A172 (cell line): ENCODE measurements around the gene TUBGCP6. TPM values are rescaled to one million over a fixed set of nuclear protein-coding genes. Genes with fewer than 3 reads are reported as not detected.

Experiments used
- DNase-seq: peaks from one replicate; pipeline ENCODE4 v3.0.0-alpha.2; 2015; ENCODE audit warnings: low spot score
- total RNA-seq: library from RNA; depleted of rRNA; stranded (reverse); fragments of >200 nt; shearing (Covaris generic); gene quantifications from 2 replicates; pipeline ENCODE4 v1.2.3, GENCODE V29; 2014; rRNA removed

The TUBGCP6 gene
- 8.9 and 10.6 TPM in 2 replicates for total RNA-seq

- DNase-seq = peak; percentile 68
Measured at GRCh38 chr22:50244420-50245213, at the start of gene TUBGCP6. TSS of gene TUBGCP6 (minus strand) at chr22:50245023. CDS start at chr22:50244459, 564 bp downstream.

DNA sequence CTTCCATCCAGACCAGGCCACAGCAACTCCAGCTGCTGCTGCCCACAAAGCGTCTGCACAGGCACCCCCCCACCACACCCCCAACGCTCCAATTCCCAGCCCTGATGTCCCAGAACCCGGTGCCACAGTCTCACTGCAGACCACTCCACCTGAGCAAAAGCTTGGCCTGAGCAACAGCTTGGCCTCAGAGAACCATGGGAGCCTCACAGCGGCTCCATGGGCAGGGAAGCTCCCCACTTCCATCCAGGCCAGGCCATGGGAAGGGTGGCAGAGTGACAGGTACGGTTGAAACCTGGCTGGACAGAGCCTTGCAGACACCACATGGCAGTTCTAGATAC lies 49.5 kb upstream of the TUBGCP6 start:
- no peak for DNase-seq

GRCh38 chr22:50293441-50294318 lies 48.9 kb upstream of the TUBGCP6 start:
- no peak for DNase-seq

DNA sequence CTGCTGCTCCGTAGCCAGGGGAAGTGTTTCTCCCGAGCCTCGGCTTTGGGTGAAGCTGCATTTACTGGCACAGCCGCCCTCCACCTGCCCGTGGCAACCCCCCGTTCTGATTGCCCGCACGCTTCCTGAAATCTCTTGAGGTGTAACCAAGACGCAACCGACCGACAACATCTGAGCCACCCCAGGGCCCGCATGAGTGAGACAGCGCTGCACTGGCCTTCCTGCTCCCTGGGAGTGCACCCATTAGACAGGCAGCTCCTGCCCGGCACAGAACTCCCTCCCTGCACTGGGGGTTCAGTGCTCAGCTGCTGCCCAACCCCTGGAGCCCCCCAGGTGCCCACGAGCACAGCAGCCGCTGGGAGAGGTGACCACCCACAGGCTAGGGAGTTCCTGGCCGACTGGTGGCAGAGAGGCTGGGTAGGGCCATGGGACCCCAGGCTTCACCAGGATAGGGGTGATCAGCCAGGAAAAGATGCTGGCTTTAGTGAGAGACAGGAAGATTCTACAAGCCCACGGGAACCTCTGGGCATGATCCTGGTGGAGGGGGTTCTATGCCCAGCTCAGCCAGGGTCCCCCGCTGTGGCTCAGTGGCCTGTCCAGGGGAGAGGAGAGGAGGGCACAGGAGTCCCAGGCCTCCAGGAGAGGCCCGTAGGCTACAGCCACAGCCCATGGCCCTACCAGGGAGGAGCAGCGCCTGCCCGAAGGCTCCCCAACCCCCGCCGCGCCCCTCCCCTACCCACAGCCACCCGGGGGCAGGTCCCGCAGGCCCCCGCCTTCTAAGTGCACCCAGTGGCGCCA lies 48.0 kb upstream of the TUBGCP6 start:
- no peak for DNase-seq

GRCh38 chr22:50289942-50290630 lies 45.3 kb upstream of the TUBGCP6 start:
- DNase-seq = no peak

GRCh38 chr22:50289151-50289941 lies 44.5 kb upstream of the TUBGCP6 start:
- DNase-seq = no peak

GRCh38 chr22:50287731-50288130 lies 42.9 kb upstream of the TUBGCP6 start:
- DNase-seq = no peak

DNA sequence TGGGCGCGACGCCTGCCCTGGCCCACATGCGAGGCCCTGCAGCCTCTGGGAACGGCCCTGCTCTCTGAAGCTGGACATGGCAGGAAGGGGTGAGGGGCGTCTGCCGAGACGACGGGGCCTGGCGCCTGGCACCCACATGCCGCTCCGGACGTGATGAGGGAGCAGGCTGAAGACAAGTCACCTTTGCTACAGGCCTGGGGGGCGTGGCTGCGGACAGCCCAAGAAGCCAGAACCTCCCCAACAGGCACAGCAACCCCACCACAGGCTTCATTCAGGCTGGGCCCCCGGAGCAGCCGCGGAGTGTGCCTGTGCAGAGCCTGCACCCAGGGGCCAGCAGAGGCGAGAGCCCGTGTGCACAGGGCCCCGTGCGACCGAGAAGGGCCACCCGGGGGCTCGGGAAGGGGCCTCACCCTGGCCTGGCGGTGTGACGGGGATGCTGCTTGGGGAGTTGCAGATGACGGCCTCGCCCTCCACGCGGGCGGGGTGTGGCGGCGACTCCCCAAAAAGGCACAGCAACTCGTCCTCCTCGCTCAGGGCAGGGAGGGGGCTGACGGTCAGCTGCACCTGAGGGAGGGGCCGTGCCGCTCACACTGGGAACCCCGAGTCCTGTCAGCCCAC lies 42.0 kb upstream of the TUBGCP6 start:
- DNase-seq = no peak

GRCh38 chr22:50286275-50286674 lies 41.5 kb upstream of the TUBGCP6 start:
- DNase-seq = no peak

GRCh38 chr22:50285568-50286229 lies 40.9 kb upstream of the TUBGCP6 start:
- no peak for DNase-seq

DNA sequence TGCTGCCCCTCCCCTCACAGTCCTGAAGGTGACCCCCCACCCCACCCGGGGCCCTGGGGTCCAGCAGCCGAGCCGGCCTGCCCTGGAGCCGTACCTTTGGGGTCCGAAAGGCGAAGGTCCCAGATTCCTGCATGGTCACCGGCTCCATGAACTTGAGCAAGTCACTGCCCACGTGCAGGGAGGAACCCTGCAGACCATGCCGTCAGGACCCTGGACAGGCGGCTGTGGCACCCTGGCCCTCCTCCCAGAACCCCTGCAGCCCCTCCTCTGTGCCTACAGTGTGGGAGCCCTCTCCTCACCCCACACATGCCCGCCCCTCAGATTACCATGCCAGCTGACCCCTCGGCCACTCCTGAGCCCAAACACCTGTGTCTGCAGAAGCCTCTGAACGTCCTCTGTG lies 39.7 kb upstream of the TUBGCP6 start:
- DNase-seq = no peak

DNA sequence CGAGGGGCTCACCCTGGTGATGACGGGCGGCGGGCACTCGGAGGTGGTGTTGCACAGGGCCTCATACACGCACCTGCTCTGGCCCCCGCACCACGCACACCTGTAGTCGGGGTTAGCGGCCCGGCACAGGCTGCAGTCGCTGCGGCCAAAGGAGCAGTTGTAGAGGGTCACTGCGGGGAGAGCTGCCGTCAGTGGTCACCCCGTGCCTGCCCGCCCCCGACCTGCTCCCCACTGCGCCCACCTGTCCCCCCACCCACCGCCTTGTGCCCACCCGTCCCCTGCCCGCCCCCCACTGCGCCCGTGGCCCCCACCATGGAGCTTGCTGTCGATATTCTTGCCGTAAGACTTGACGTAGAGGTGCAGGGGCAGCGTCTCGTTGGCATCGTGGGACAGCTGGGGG lies 39.0 kb upstream of the TUBGCP6 start:
- no peak for DNase-seq

GRCh38 chr22:50282361-50283155 lies 37.7 kb upstream of the TUBGCP6 start:
- DNase-seq = peak; percentile 92

- DNase-seq = no peak
Measured at GRCh38 chr22:50281957-50282356, 37.1 kb upstream of the TUBGCP6 start.

GRCh38 chr22:50281384-50281760 lies 36.5 kb upstream of the TUBGCP6 start:
- DNase-seq = no peak

DNA sequence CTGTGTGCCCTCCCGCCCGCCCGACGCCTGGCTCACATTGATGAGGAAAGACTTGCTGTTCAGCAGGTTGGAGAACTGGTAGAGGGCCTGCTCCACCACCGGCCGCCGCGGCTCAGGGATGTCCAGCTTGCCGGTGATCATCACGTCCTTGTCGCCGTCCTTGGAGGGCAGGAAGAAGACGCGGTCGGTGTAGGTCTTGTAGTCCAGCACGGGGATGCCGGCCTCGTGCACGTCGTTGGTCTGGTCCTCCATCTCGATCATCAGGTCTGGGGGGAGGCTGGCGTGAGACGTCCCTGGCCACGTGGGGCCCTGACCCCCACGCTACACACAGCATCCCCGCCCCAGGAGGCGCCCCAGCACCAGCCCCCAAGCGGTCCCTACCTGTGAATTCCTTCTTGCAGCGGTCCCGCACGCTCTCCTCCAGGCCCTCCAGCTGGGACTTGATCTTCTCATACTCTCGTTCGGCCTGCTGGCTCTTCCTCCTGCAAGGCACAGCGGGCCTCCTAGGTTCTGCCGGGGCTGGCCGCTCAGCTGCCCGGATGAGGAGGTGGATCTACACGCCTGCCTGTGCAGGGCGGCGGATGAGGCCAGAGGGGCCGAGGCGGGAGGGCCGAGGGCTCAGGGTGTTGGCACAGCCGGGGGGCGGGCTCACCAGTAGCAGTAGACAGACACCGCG lies 36.0 kb upstream of the TUBGCP6 start:
- DNase-seq = no peak

DNA sequence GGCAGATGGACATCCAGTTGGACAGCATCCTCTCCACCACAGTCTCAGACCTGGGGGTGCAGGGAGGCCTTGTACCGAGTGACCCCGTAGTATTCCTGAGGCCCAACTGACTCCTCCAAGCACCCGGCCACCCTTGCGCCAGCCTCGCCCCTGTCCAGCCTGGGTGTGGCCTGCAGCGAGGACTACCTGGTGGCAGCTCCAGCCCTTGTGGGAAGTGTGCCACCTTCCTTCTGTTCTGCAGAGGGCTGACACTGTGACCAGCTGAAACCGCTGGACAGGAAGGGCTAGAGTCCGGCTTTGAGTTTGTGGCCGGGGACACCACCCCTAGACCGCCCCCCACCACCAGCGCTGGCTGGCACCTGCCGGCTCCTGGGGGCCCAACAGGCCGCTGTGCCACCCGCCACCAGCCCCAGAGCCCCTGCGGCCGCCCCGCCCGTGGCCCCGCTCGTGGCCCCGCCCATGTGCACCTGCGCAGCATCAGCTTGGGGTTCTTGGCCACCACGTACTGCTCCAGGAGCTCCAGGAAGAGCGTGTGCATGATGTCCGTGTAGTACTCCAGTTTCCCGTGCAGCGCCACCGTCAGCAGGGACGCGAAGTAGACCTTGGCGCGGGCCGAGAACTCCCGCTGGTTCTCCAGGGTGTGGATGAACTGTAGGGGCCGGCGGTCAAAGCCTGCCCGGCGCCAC lies 35.3 kb upstream of the TUBGCP6 start:
- DNase-seq = no peak
